Stimulated activated CD4-positive, alpha-beta T cell treated with anti-CD3 and anti-CD28 coated beads, Interleukin-12 subunit alpha, Interleukin-12 subunit beta, amount 100 ng/mL, for 48 hours (primary cell): ENCODE data around the gene GLG1.
"Not testable (repeated sequence)": the region's sequence is repeated elsewhere in the genome, so short reads cannot be mapped to it uniquely, and the experiment has no call there.

Source experiments
- DNase-seq, 3 donors: peaks; one replicate each; pipeline ENCODE4 v3.0.0-alpha.2; 2020; ENCODE audit warnings: low read depth in 2 of 3, low spot score in 1 of 3

Gene GLG1

DNA sequence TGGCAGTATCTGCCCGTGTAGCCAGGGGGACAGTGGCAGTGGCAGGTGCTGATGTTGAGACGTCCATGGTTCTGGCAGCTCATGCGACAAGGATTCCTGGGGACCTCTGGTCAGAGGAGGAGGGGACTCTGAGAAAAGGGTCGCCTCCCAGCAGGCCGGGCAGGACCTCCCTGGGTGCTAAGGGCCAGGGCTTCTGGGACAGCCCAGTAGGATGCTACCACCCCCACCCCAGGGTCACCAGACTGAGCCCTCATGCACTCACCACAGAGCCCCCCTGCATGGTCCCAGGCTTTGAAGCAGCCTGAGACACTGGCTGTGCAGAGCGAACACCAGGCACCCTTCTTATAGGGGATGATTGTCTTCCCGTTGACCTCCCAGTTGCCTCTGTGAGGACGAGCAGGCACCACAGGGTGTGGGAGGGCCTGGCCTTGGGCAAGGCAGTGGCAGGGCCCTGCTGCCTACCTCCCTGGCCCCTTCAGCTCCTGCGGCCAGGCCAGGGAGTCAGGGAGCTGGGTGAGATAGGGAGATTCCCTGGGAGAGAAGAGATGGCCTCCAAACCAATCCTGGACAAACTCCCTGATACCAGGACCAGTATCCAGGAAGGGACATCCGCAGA, 194.0 kb downstream of the GLG1 start:
- DNase-seq, result not testable (repeated sequence)

- DNase-seq, result not testable (repeated sequence)
These were observed 194.7 kb downstream of the GLG1 start for GRCh38 chr16:74412138-74412774.

GRCh38 chr16:74410981-74411380, 195.9 kb downstream of the GLG1 start:
- DNase-seq, result not testable (repeated sequence)

GRCh38 chr16:74410057-74410957, 196.6 kb downstream of the GLG1 start:
- DNase-seq, result not testable (repeated sequence)

- not testable (repeated sequence) for DNase-seq
These were observed 197.5 kb downstream of the GLG1 start for GRCh38 chr16:74409185-74409981.

DNA sequence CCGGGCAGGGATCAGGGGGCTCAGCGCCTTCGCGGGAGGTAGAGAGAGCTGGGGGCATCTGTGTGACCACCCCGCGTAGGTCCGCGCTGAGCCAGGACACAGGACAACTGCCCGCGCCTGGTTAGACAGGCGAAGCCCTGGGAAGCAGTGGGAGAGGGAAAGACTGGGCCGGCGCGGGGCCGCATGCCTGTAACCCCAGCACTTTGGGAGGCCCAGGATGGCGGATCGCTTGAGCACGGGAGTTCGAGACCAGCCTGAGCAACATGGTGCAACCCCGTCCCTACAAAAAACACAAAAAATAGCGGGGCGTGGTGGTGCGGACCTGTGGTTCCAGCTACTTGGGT, 199.6 kb downstream of the GLG1 start:
- not testable (repeated sequence) for DNase-seq

GRCh38 chr16:74406600-74407361, 200.1 kb downstream of the GLG1 start:
- DNase-seq, result not testable (repeated sequence)

DNA sequence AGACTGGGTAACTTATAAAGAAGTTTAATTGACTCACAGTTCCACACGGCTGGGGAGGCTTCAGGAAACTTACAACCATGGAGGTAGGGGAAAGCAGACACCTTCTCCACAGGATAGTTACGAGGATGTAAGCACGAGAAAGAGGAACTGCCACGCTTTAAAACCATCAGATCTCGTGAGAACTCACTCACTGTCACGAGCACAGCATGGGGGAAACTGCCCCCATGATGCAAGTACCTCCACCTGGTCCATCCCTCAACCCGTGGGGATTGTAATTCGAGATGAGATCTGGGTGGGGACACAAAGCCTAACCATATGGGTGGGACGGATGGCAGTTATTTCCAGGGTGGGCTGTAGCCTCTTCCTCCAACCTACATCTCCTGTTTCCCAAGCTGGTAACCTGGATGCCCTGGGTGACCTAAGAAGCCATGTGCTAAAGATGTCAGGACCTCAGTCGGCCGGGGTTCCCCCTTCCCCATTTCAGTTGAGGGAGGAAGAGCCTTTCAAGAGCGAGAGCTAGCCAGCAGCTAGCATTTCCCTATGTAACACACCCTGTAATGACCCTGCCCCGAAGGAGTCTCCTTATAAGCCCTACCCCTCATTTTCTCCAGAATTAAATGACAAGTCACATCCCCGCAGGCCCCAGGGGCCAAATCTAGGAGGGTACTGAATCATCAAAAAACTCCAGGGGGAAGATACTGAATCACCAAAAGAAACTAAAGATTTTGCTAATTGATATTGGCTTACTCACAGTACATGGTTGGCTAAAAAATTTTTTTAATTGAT, 202.6 kb downstream of the GLG1 start:
- DNase-seq, result not testable (repeated sequence)

DNA sequence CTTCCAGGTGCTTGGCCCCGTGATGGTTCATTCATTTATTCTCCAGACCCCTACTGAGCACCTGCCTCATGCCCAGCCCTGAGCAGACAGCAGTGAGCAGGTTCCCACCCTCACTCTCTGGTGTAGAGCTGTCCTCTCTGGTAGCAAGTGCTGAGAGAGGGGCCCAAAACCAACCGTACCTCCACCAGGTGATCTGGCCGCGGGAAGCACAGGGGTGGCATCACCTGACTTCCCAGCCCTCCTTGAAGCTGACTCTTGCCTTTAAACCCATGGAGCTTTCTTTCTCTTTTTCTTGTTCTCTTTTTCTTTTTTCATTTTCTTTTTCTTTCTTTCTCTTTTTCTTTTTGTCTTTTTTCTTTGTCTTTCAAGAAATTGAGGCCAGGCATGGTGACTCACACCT, 206.7 kb downstream of the GLG1 start:
- DNase-seq, result not testable (repeated sequence)

DNA sequence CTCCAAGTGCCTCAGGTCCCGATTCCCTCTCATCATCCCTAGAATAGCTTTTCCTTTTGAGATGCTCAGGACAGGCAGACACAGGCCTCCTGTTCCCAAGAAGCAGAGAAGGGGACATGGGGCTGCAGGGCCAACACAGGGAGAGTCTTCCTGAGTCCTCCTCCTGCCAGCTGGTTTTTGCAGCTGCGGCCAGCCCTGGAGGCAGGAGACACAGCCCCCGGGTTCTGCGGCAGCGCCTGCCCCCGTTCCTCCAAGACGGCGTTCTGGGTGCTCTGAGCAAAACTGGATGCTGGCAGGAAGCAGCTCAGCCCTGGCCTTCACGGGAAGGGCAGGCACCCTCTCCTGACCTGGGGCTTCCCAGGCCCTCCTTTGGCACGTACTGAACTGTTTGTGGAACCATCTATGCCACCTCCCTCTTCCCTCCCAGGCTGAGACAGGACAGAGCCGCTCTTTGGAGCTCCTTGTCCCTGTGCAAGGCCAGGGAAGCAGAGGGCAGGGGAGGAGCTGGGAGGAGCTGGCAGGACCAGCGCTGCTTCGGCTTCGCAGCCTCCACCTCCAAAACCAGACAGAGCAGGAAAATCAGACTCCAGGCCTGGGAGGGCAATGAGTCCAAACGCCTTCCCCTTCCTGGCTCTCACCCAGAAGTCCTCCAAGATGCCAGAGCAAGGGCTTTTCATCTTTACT, 208.6 kb downstream of the GLG1 start:
- DNase-seq, result not testable (repeated sequence)
